ENCODE data around the gene GRK5. TPM values are rescaled to one million over a fixed set of nuclear protein-coding genes. Genes with fewer than 3 reads are reported as not detected.

The GRK5 gene
- total RNA-seq, 5 donors from 2014 or later (not counting 1 experiment from before 2014, with no cell fraction given): 21.7 to 36.8 (median 30.6) TPM

DNA sequence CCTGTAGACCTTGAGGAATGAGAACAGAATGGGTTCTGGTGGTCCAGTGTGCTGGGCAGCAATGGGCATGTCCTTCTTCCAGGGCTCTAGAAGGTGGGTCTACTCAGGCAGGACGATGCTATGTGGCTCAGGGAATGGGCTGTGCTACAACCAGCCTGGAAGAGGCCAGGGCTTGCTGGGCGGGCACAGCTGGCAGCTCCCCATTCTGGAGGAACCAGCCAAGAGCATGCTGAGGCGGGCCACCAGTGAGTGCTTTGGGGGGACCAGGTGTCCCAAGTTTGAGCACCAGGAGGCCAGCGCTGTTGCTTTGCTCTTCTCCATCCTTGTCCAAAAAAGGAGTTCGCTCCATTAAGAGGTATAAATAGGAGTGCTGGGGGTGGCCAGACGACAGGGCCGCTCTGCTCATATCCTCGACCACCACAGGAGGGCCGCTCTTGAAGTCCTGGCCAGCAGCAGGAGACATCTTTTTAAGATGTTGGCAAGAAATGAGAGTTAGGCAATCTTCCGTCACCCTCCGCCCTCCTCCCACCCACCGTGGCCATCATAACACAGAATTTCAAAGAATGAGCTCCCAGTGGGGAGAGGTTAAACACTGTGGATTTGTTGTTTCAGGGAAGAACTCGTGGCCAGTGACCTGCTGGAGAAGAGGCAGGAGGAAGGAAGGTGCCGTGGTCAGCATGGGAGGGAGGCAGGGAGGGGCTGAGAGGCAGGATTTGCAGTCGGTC is 141.3 kb downstream of the GRK5 start:
- H3K27ac Mint-ChIP-seq: no peak overlapping the region
- H3K27ac ChIP-seq (ENCODE audit: low read length): no peak overlapping the region
- H3K9me3 Mint-ChIP-seq: peaks cover 3 to 10% (median 4%) of the 10 kb centered on the region in 3 donors
- peaks cover 67% of the 10 kb centered on the region for H3K36me3 Mint-ChIP-seq
- peaks cover 7 to 18% of the 10 kb centered on the region in 2 donors for H3K36me3 ChIP-seq (ENCODE audit: control insufficient read depth in 2 of 2, extremely low read depth in 1 of 2, insufficient read depth in 1 of 2, low read length in 1 of 2)
- no peaks in the 10 kb centered on the region for H3K27me3 Mint-ChIP-seq
- ChIA-PET POLR2A (no interaction called here), CTCF (no interaction called here)
- H3K27me3 ChIP-seq (replicated peaks in 1 of 2; ENCODE audit: control insufficient read depth in 2 of 2, extremely low read depth in 1 of 2, insufficient read depth in 2 of 2, low read length in 1 of 2): no peaks in the 10 kb centered on the region
- no peak for ATAC-seq (replicated peaks in 1 of 4)
- H3K9me3 ChIP-seq: no peaks in the 10 kb centered on the region
- H3K4me1 Mint-ChIP-seq: peaks cover 11 to 24% (median 13%) of the 10 kb centered on the region in 3 donors
- WGBS (ENCODE audit: insufficient coverage): 79% methylated on average over 7 of the region's 15 CpGs
- H3K4me3 ChIP-seq (ENCODE audit: control insufficient read depth in 1 of 2, extremely low read depth in 1 of 2, low read length in 1 of 2): no peak overlapping the region
- no peak for DNase-seq
- peaks cover 0 to 4% of the 10 kb centered on the region in 2 experiments for H3K4me1 ChIP-seq (ENCODE audit: control insufficient read depth in 1 of 2, extremely low read depth in 1 of 2, insufficient read depth in 2 of 2, low read length in 2 of 2)
- no peak overlapping the region for H3K4me3 Mint-ChIP-seq

DNA sequence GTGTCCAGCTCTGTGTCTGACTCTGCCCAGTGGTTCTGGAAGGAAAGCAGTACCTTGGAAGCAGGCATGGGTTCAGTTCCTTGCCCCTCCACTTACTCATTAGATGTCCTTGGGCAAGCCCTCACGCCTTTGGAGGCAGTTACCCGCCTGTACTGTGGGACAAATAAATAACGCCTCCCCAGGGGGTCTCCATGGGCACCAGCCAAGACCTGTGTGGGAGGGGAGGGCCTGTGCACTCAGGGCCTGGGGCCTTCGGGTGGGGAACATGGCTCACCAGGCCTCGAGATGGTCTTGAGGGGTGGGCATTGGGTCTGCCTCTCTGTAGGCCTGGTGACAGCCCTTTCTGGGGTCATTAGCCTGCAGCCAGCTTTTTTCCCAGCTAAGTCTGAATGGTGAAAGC is 142.0 kb downstream of the GRK5 start:
- H3K9me3 ChIP-seq: no peaks in the 10 kb centered on the region
- Mint-ChIP-seq H3K36me3 (peaks cover 63% of the 10 kb centered on the region), H3K9me3 (peaks cover 3 to 10% (median 4%) of the 10 kb centered on the region in 3 donors), H3K4me1 (peaks cover 7 to 19% (median 8%) of the 10 kb centered on the region in 3 donors), H3K4me3 (no peak overlapping the region), H3K27ac (no peak overlapping the region), H3K27me3 (no peaks in the 10 kb centered on the region)
- H3K4me3 ChIP-seq (ENCODE audit: control insufficient read depth in 1 of 2, extremely low read depth in 1 of 2, low read length in 1 of 2): no peak overlapping the region
- CTCF ChIA-PET: no interaction called here
- DNase-seq (no peak), ATAC-seq (replicated peaks in 1 of 4) (no peak)
- no peak overlapping the region for H3K27ac ChIP-seq (ENCODE audit: low read length)
- 100% methylated on average over 3 of the region's 5 CpGs for WGBS (ENCODE audit: insufficient coverage)
- POLR2A ChIA-PET: no interaction called here
- peaks cover 0 to 3% of the 10 kb centered on the region in 2 experiments for H3K4me1 ChIP-seq (ENCODE audit: control insufficient read depth in 1 of 2, extremely low read depth in 1 of 2, insufficient read depth in 2 of 2, low read length in 2 of 2)
- no peaks in the 10 kb centered on the region for H3K27me3 ChIP-seq (replicated peaks in 1 of 2; ENCODE audit: control insufficient read depth in 2 of 2, extremely low read depth in 1 of 2, insufficient read depth in 2 of 2, low read length in 1 of 2)
- H3K36me3 ChIP-seq (ENCODE audit: control insufficient read depth in 2 of 2, extremely low read depth in 1 of 2, insufficient read depth in 1 of 2, low read length in 1 of 2): peaks cover 7 to 18% of the 10 kb centered on the region in 2 donors

DNA sequence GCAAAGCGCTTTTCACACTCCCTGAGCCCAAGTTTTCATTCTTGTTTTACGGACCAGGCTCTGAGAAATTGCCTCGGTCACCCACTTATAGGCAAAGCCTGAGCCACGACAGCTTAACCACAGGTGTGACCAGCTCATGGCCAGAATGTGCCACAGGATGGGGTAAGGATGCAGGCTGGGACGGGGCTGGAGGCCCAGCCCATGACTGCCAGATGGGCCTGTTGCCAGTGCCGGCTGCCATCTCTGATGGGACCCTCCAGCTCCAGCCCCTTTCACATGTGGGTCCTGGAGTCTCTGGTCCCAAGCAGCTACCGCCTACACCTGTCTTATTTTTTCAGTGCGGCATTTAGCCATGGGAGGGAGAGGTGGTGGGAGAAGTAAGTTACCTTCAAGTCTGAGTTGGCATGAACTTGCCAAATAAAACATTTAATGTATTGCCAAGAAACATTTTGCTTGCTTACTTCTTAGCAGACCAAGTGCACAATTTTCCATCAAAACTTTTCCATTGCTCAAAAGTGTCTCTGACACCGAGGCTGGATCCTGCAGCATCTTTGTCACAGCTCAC is 142.6 kb downstream of the GRK5 start:
- Histone ChIP-seq H3K36me3 (ENCODE audit: control insufficient read depth in 2 of 2, extremely low read depth in 1 of 2, insufficient read depth in 1 of 2, low read length in 1 of 2) (peaks cover 7 to 18% of the 10 kb centered on the region in 2 donors), H3K9me3 (no peaks in the 10 kb centered on the region), H3K27ac (ENCODE audit: low read length) (no peak overlapping the region), H3K4me1 (ENCODE audit: control insufficient read depth in 1 of 2, extremely low read depth in 1 of 2, insufficient read depth in 2 of 2, low read length in 2 of 2) (no peaks in the 10 kb centered on the region), H3K27me3 (replicated peaks in 1 of 2; ENCODE audit: control insufficient read depth in 2 of 2, extremely low read depth in 1 of 2, insufficient read depth in 2 of 2, low read length in 1 of 2) (no peaks in the 10 kb centered on the region), H3K4me3 (ENCODE audit: control insufficient read depth in 1 of 2, extremely low read depth in 1 of 2, low read length in 1 of 2) (no peak overlapping the region)
- POLR2A ChIA-PET: no interaction called here
- no peak for DNase-seq
- CTCF ChIA-PET: no interaction called here
- no peak overlapping the region for H3K27ac Mint-ChIP-seq
- no peaks in the 10 kb centered on the region for H3K27me3 Mint-ChIP-seq
- peaks cover 4 to 12% (median 5%) of the 10 kb centered on the region in 3 donors for H3K4me1 Mint-ChIP-seq
- peaks cover 62% of the 10 kb centered on the region for H3K36me3 Mint-ChIP-seq
- peaks cover 3 to 10% (median 4%) of the 10 kb centered on the region in 3 donors for H3K9me3 Mint-ChIP-seq
- no peak for ATAC-seq (replicated peaks in 1 of 4)
- 87% methylated on average over 6 of the region's 9 CpGs for WGBS (ENCODE audit: insufficient coverage)
- no peak overlapping the region for H3K4me3 Mint-ChIP-seq

DNA sequence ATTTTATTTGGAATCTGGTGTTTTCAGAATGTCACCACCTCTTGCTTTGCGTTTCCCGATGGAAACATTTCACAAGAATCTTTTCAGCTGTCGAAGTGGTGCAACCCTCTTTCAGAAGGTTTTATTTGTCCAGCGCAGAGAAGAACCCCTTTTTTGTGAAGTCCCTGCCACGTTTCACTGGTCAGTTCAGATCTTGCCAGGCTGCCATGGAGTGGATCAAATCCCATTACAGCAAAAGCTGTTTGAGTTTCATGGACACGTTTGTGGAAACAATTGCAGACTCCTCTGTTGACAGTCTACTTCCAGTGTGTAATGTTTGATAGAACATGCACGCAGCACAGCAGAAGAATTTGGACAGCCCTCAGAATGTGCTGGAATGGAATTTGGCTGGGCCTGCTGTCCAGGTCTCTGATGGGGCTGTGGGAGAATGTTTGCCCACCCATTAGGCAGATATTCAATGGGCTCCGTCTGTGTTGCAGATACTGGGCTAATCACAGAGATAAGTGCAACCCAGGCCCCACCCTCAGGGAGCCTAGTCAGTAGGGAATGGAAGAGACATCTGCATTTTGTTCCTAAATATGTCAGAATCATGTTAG is 143.2 kb downstream of the GRK5 start:
- 96% methylated on average over 7 of the region's 8 CpGs for WGBS (ENCODE audit: insufficient coverage)
- Histone ChIP-seq H3K36me3 (ENCODE audit: control insufficient read depth in 2 of 2, extremely low read depth in 1 of 2, insufficient read depth in 1 of 2, low read length in 1 of 2) (peaks cover 7 to 18% of the 10 kb centered on the region in 2 donors), H3K27ac (ENCODE audit: low read length) (no peak overlapping the region), H3K9me3 (no peaks in the 10 kb centered on the region), H3K4me1 (ENCODE audit: control insufficient read depth in 1 of 2, extremely low read depth in 1 of 2, insufficient read depth in 2 of 2, low read length in 2 of 2) (no peaks in the 10 kb centered on the region), H3K4me3 (ENCODE audit: control insufficient read depth in 1 of 2, extremely low read depth in 1 of 2, low read length in 1 of 2) (no peak overlapping the region), H3K27me3 (replicated peaks in 1 of 2; ENCODE audit: control insufficient read depth in 2 of 2, extremely low read depth in 1 of 2, insufficient read depth in 2 of 2, low read length in 1 of 2) (no peaks in the 10 kb centered on the region)
- DNase-seq (no peak), ATAC-seq (replicated peaks in 1 of 4) (no peak)
- no peaks in the 10 kb centered on the region for H3K27me3 Mint-ChIP-seq
- H3K36me3 Mint-ChIP-seq: peaks cover 59% of the 10 kb centered on the region
- H3K27ac Mint-ChIP-seq: no peak overlapping the region
- H3K9me3 Mint-ChIP-seq: peaks cover 3 to 11% (median 4%) of the 10 kb centered on the region in 3 donors
- ChIA-PET POLR2A (no interaction called here), CTCF (no interaction called here)
- H3K4me1 Mint-ChIP-seq: peaks cover 0 to 7% (median under 1%) of the 10 kb centered on the region in 3 donors
- H3K4me3 Mint-ChIP-seq: no peak overlapping the region

DNA sequence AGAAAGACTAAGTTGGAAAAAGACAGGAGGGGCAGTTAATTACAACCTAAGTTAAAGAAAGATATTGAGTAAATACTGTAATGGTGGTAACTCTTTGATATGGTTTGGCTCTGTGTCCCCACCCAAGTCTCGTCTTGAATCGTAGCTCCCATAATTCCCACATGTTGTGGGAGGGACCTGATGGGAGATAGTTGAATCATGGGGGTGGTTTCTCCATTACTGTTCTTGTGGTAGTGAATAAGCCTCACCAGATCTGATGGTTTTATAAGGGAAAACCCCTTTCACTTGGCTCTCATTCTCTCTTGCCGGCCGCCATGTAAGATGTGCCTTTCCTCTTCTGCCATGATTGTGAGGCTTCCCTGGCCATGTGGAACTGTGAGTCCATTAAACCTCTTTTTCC is 143.8 kb downstream of the GRK5 start:
- Histone ChIP-seq H3K27me3 (replicated peaks in 1 of 2; ENCODE audit: control insufficient read depth in 2 of 2, extremely low read depth in 1 of 2, insufficient read depth in 2 of 2, low read length in 1 of 2) (no peaks in the 10 kb centered on the region), H3K4me3 (ENCODE audit: control insufficient read depth in 1 of 2, extremely low read depth in 1 of 2, low read length in 1 of 2) (peak overlapping the region in 1 of 2 donors; percentile 10), H3K4me1 (ENCODE audit: control insufficient read depth in 1 of 2, extremely low read depth in 1 of 2, insufficient read depth in 2 of 2, low read length in 2 of 2) (no peaks in the 10 kb centered on the region), H3K9me3 (peaks cover 2% of the 10 kb centered on the region), H3K36me3 (ENCODE audit: control insufficient read depth in 2 of 2, extremely low read depth in 1 of 2, insufficient read depth in 1 of 2, low read length in 1 of 2) (peaks cover 7 to 18% of the 10 kb centered on the region in 2 donors), H3K27ac (ENCODE audit: low read length) (no peak overlapping the region)
- DNase-seq: no peak
- Mint-ChIP-seq H3K36me3 (peaks cover 65% of the 10 kb centered on the region), H3K27me3 (no peaks in the 10 kb centered on the region), H3K4me3 (no peak overlapping the region), H3K27ac (no peak overlapping the region), H3K9me3 (peaks cover 3 to 17% (median 10%) of the 10 kb centered on the region in 3 donors), H3K4me1 (peaks cover 0 to 6% (median 0%) of the 10 kb centered on the region in 3 donors)
- CTCF ChIA-PET: no interaction called here
- POLR2A ChIA-PET: interaction anchor here in 1 of 2 donors (0.6 kb wide), 1 partner anchor 74 kb away, joined by 3 read pairs; no protein-coding TSS in a partner anchor
- no peak for ATAC-seq (replicated peaks in 1 of 4)
- WGBS (ENCODE audit: insufficient coverage): no CpG with 5 or more reads among the region's 4 CpGs

DNA sequence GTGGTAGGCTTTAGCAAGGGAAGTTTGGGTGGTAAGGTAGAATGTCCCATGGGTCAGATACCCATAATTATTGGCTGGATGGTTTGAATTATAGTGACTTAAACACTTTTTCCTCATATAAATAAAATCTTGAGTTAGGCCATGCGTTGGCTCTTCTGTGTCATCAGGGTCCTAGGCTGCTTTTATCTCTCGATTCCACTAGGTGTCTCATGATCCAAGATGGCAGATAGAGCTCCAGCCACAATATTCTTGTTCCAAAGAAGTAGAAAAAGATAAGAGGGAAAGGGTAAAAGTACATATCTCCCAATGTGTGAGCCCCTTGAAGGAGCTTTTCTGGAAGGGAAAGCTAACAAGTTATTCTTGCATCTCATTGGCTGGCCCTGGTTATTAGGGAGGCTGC is 144.7 kb downstream of the GRK5 start:
- no peaks in the 10 kb centered on the region for H3K4me1 ChIP-seq (ENCODE audit: control insufficient read depth in 1 of 2, extremely low read depth in 1 of 2, insufficient read depth in 2 of 2, low read length in 2 of 2)
- POLR2A ChIA-PET: no interaction called here
- ATAC-seq (replicated peaks in 1 of 4) (no peak), DNase-seq (no peak)
- no peaks in the 10 kb centered on the region for H3K27me3 Mint-ChIP-seq
- peaks cover 2% of the 10 kb centered on the region for H3K9me3 ChIP-seq
- no peaks in the 10 kb centered on the region for H3K27me3 ChIP-seq (replicated peaks in 1 of 2; ENCODE audit: control insufficient read depth in 2 of 2, extremely low read depth in 1 of 2, insufficient read depth in 2 of 2, low read length in 1 of 2)
- H3K4me1 Mint-ChIP-seq: peaks cover 0 to 12% (median 3%) of the 10 kb centered on the region in 3 donors
- no peak overlapping the region for H3K27ac ChIP-seq (ENCODE audit: low read length)
- CTCF ChIA-PET: interaction anchor here in 1 of 2 donors (0.5 kb wide), 1 partner anchor 161 kb away, joined by 5 read pairs; no protein-coding TSS in a partner anchor
- H3K4me3 Mint-ChIP-seq: no peak overlapping the region
- H3K4me3 ChIP-seq (ENCODE audit: control insufficient read depth in 1 of 2, extremely low read depth in 1 of 2, low read length in 1 of 2): no peak overlapping the region
- H3K36me3 Mint-ChIP-seq: peaks cover 73% of the 10 kb centered on the region
- peaks cover 7 to 18% of the 10 kb centered on the region in 2 donors for H3K36me3 ChIP-seq (ENCODE audit: control insufficient read depth in 2 of 2, extremely low read depth in 1 of 2, insufficient read depth in 1 of 2, low read length in 1 of 2)
- peaks cover 3 to 22% (median 13%) of the 10 kb centered on the region in 3 donors for H3K9me3 Mint-ChIP-seq
- H3K27ac Mint-ChIP-seq: no peak overlapping the region
- WGBS (ENCODE audit: insufficient coverage): no CpG with 5 or more reads among the region's 2 CpGs
